Activated T-cell treated with anti-CD3 and anti-CD28 coated beads, Interleukin-2, amount 50 U/mL, for 24 hours (primary cell): ENCODE measurements around the gene TMEM178A.

Experiments used
- DNase-seq: peaks from one replicate; pipeline ENCODE4 v3.0.0-alpha.2; 2020
- H3K27ac Mint-ChIP-seq: 2 replicates; pipeline ENCODE4 v1.8.0; 2020; ENCODE audit warnings: mild to moderate bottlenecking, mixed read lengths
- H3K27me3 Mint-ChIP-seq: 2 replicates; pipeline ENCODE4 v1.8.0; 2020; ENCODE audit warnings: mixed read lengths
- H3K36me3 Mint-ChIP-seq: 2 replicates; pipeline ENCODE4 v1.8.0; 2020; ENCODE audit warnings: low read depth, mixed read lengths
- H3K4me1 Mint-ChIP-seq: 2 replicates; pipeline ENCODE4 v1.8.0; 2020; ENCODE audit warnings: low read depth, mixed read lengths
- H3K4me3 Mint-ChIP-seq: 2 replicates; pipeline ENCODE4 v1.8.0; 2020; ENCODE audit warnings: mild to moderate bottlenecking, moderate library complexity, mixed read lengths
- H3K9me3 Mint-ChIP-seq: 2 replicates; pipeline ENCODE4 v1.8.0; 2020; ENCODE audit warnings: mixed read lengths

The TMEM178A gene

DNA sequence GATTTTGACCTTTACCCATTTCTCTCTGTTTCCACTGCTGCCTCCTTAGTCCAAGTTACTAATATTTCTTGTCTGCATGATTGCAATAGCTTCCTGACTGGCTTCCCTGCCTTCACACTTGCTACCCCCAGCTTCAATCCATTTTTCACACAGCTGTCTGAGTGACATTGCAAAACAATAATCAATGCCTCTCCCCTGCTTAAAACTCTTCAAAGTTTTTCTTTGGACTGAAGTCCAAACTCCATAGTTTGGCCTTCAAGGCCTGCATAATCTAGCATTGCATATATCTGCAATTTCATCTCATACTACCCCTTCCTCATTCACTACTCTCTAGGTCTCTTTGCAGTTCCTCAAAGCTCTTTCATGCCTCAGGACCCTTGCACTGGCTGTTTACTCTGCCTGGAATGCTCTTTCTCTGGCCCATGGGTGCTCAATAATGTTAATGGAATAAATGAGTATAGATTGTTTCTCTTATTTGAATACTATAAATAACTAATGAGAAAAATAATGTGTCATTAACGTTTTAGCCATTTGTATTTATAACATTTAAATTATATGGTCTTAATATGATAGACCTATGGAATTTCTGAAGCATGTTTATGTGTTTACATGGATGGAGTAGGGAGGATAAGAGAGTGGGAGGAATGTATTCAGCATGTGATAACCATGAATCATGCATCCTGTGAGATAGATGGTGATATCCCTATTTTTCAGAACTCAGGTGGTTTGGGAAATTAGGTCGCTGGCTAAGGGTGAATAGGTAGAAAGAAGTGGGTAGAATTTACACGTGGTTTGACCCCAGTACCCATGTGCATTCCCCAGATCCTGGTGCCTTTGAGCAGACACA is 5.7 kb upstream of the TMEM178A start:
- Mint-ChIP-seq H3K27ac (no peak overlapping the region), H3K4me3 (no peak overlapping the region), H3K4me1 (peaks cover 2% of the 10 kb centered on the region), H3K9me3 (no peaks in the 10 kb centered on the region), H3K36me3 (no peaks in the 10 kb centered on the region), H3K27me3 (peaks cover 33% of the 10 kb centered on the region)
- no peak for DNase-seq

DNA sequence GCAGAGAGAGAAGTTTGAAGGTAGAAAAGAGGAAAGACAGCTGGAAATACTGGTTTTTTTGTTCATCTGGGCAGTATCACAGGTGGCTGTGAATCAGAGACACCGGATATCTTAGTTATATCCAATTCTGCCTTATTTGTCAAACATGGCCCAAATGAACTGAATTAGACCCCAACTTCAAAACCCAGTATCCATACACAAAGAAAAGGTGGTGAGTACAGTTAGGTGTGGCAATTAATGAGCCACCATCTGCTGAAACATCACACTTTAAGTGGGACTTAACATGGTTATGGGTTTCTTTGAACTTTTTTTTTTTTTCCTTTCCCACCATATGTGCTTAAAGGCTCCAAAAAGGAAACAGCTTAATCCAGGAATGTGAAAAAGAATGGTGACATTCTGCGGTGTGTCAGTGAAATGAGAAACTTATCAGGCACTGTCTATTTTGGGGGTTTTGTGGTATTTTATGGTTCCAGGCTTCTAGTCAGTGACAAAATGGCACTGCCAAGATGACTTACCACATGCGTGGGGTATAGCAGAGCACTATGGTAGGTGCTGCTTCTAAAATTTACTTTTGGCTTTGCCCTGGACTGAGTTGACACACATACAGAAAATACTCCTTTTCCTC is 5.0 kb upstream of the TMEM178A start:
- H3K4me1 Mint-ChIP-seq, result peaks cover 4% of the 10 kb centered on the region
- H3K27me3 Mint-ChIP-seq, result peaks cover 33% of the 10 kb centered on the region
- DNase-seq, result no peak
- H3K4me3 Mint-ChIP-seq, result no peak overlapping the region
- H3K27ac Mint-ChIP-seq, result no peak overlapping the region
- H3K9me3 Mint-ChIP-seq, result no peaks in the 10 kb centered on the region
- no peaks in the 10 kb centered on the region for H3K36me3 Mint-ChIP-seq

GRCh38 chr2:39661826-39662225 is 3.9 kb upstream of the TMEM178A start:
- Mint-ChIP-seq H3K4me1 (peaks cover 9% of the 10 kb centered on the region), H3K36me3 (no peaks in the 10 kb centered on the region), H3K27ac (no peak overlapping the region), H3K27me3 (peaks cover 39% of the 10 kb centered on the region), H3K9me3 (no peaks in the 10 kb centered on the region), H3K4me3 (no peak overlapping the region)
- DNase-seq, result no peak

GRCh38 chr2:39663187-39663930 is 2.4 kb upstream of the TMEM178A start:
- no peaks in the 10 kb centered on the region for H3K36me3 Mint-ChIP-seq
- H3K27me3 Mint-ChIP-seq, result peaks cover 54% of the 10 kb centered on the region
- peaks cover 10% of the 10 kb centered on the region for H3K4me1 Mint-ChIP-seq
- H3K4me3 Mint-ChIP-seq, result no peak overlapping the region
- DNase-seq, result no peak
- no peak overlapping the region for H3K27ac Mint-ChIP-seq
- no peaks in the 10 kb centered on the region for H3K9me3 Mint-ChIP-seq

DNA sequence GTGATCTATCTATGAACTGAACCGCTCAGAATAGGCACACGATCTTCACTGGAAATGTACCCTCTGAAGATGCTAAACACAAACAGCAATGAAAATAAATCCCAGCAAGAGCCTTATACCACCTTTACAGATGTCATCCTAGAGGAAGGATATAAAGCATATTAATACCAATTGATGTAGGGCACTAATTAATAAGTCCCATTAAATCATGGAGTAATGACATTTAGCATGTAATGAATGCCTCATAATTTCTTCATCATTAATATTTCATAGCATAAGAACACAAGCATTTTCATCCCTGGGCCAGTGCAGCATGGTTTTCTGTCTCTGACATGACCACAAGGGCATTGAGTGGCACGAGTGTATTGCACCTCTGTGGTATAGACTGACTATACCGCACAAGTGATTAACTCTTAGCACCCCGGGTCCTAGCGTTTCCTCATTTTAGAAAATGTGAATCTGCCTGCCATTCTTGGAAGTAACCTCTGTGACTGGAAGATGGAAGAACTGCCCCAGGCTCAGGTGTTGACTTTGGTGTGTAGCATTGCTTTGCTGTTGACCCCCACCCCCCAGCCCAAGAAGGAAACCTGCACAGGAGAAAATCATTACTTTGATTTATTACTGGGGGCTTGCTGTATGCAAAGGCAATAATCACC is 1.4 kb upstream of the TMEM178A start:
- peaks cover 10% of the 10 kb centered on the region for H3K4me1 Mint-ChIP-seq
- H3K36me3 Mint-ChIP-seq, result no peaks in the 10 kb centered on the region
- no peak for DNase-seq
- H3K27ac Mint-ChIP-seq, result no peak overlapping the region
- H3K27me3 Mint-ChIP-seq, result peaks cover 62% of the 10 kb centered on the region
- no peak overlapping the region for H3K4me3 Mint-ChIP-seq
- H3K9me3 Mint-ChIP-seq, result no peaks in the 10 kb centered on the region

GRCh38 chr2:39664888-39665591 is 677 bp upstream of the TMEM178A start:
- peaks cover 10% of the 10 kb centered on the region for H3K4me1 Mint-ChIP-seq
- H3K9me3 Mint-ChIP-seq, result no peaks in the 10 kb centered on the region
- peaks cover 69% of the 10 kb centered on the region for H3K27me3 Mint-ChIP-seq
- no peak overlapping the region for H3K27ac Mint-ChIP-seq
- peak overlapping the region; percentile 32 for H3K4me3 Mint-ChIP-seq
- H3K36me3 Mint-ChIP-seq, result no peaks in the 10 kb centered on the region
- DNase-seq, result no peak

GRCh38 chr2:39666491-39667101 is 879 bp downstream of the TMEM178A start:
- DNase-seq, result no peak
- Mint-ChIP-seq H3K9me3 (no peaks in the 10 kb centered on the region), H3K36me3 (no peaks in the 10 kb centered on the region)

GRCh38 chr2:39667104-39667885 is 1.6 kb downstream of the TMEM178A start:
- peaks cover 83% of the 10 kb centered on the region for H3K27me3 Mint-ChIP-seq
- H3K9me3 Mint-ChIP-seq, result no peaks in the 10 kb centered on the region
- H3K4me1 Mint-ChIP-seq, result peaks cover 10% of the 10 kb centered on the region
- no peaks in the 10 kb centered on the region for H3K36me3 Mint-ChIP-seq
- no peak overlapping the region for H3K27ac Mint-ChIP-seq
- H3K4me3 Mint-ChIP-seq, result peak overlapping the region; percentile 32
- no peak for DNase-seq

More at GRCh38 chr2:39666491-39667101, 879 bp downstream of the TMEM178A start:
- peak overlapping the region; percentile 63 for H3K4me3 Mint-ChIP-seq
- peaks cover 76% of the 10 kb centered on the region for H3K27me3 Mint-ChIP-seq
- H3K27ac Mint-ChIP-seq, result no peak overlapping the region
- H3K4me1 Mint-ChIP-seq, result peaks cover 10% of the 10 kb centered on the region

- no peak overlapping the region for H3K4me3 Mint-ChIP-seq
- H3K27me3 Mint-ChIP-seq, result peaks cover 84% of the 10 kb centered on the region
- no peaks in the 10 kb centered on the region for H3K36me3 Mint-ChIP-seq
- H3K9me3 Mint-ChIP-seq, result no peaks in the 10 kb centered on the region
- H3K4me1 Mint-ChIP-seq, result peaks cover 10% of the 10 kb centered on the region
- no peak overlapping the region for H3K27ac Mint-ChIP-seq
- DNase-seq, result no peak
These were observed 2.2 kb downstream of the TMEM178A start for GRCh38 chr2:39667886-39668276.

DNA sequence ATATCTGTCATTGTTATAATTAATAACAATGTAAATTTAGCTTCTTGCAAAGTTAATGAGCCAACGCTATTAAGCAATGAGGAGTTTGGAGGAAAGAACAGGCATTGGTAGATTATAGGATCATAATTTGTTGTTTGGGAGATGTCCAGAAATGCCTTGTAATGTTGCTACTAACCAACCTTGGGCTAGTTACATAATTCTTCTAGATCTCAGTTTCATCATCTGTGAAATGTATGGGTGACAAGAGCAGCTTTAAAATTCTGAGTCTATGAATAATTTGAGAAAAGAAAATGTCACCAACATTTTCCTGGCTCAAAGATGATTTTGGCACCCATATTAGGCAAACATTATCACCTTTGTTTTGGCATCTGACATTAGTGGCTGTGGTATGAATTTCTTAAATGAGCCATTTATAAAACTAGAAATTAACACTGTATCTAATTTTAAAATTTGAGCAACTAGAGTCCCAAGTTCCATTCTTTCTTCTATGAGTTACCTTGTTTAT is 2.9 kb downstream of the TMEM178A start:
- Mint-ChIP-seq H3K4me1 (peaks cover 10% of the 10 kb centered on the region), H3K27ac (no peak overlapping the region), H3K27me3 (peaks cover 81% of the 10 kb centered on the region), H3K36me3 (no peaks in the 10 kb centered on the region), H3K4me3 (no peak overlapping the region), H3K9me3 (no peaks in the 10 kb centered on the region)
- no peak for DNase-seq

GRCh38 chr2:39671604-39672003 is 5.9 kb downstream of the TMEM178A start:
- H3K4me1 Mint-ChIP-seq, result peaks cover 3% of the 10 kb centered on the region
- H3K27me3 Mint-ChIP-seq, result peaks cover 72% of the 10 kb centered on the region
- DNase-seq, result no peak
- H3K9me3 Mint-ChIP-seq, result no peaks in the 10 kb centered on the region
- H3K27ac Mint-ChIP-seq, result no peak overlapping the region
- no peak overlapping the region for H3K4me3 Mint-ChIP-seq
- H3K36me3 Mint-ChIP-seq, result no peaks in the 10 kb centered on the region

GRCh38 chr2:39673018-39673417 is 7.3 kb downstream of the TMEM178A start:
- H3K27me3 Mint-ChIP-seq, result peaks cover 71% of the 10 kb centered on the region
- H3K9me3 Mint-ChIP-seq, result no peaks in the 10 kb centered on the region
- H3K27ac Mint-ChIP-seq, result no peak overlapping the region
- H3K4me3 Mint-ChIP-seq, result no peak overlapping the region
- no peaks in the 10 kb centered on the region for H3K36me3 Mint-ChIP-seq
- DNase-seq, result no peak
- H3K4me1 Mint-ChIP-seq, result no peaks in the 10 kb centered on the region

GRCh38 chr2:39676342-39676741 is 10.6 kb downstream of the TMEM178A start:
- H3K9me3 Mint-ChIP-seq, result no peaks in the 10 kb centered on the region
- H3K27ac Mint-ChIP-seq, result no peak overlapping the region
- no peak for DNase-seq
- H3K4me3 Mint-ChIP-seq, result no peak overlapping the region
- no peaks in the 10 kb centered on the region for H3K36me3 Mint-ChIP-seq
- peaks cover 55% of the 10 kb centered on the region for H3K27me3 Mint-ChIP-seq
- H3K4me1 Mint-ChIP-seq, result no peaks in the 10 kb centered on the region
